Activated CD8-positive, alpha-beta memory T cell treated with anti-CD3 and anti-CD28 coated beads, Interleukin-2, amount 50 U/mL, for 48 hours (primary cell): ENCODE results near the gene NDUFAB1.
A peak's percentile ranks its signal among the peaks of the same experiment; 100 is the strongest.
"Not testable (repeated sequence)": the region's sequence is repeated elsewhere in the genome, so short reads cannot be mapped to it uniquely, and the experiment has no call there.

Experiments used
- DNase-seq: peaks from one replicate; pipeline ENCODE4 v3.0.0-alpha.2; 2020

NDUFAB1 gene

DNA sequence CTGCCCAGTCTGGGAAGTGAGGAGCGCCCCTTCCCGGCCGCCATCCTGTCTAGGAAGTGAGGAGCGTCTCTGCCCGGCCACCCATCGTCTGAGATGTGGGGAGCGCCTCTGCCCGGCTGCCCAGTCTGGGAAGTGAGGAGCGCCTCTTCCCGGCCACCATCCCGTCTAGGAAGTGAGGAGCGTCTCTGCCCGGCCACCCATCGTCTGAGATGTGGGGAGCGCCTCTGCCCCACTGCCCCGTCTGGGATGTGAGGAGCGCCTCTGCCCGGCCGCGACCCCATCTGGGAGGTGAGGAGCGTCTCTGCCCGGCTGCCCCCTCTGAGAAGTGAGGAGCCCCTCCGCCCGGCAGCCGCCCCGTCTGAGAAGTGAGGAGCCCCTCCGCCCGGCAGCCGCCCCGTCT lies 12.8 kb downstream of the NDUFAB1 start:
- DNase-seq, result not testable (repeated sequence)

DNA sequence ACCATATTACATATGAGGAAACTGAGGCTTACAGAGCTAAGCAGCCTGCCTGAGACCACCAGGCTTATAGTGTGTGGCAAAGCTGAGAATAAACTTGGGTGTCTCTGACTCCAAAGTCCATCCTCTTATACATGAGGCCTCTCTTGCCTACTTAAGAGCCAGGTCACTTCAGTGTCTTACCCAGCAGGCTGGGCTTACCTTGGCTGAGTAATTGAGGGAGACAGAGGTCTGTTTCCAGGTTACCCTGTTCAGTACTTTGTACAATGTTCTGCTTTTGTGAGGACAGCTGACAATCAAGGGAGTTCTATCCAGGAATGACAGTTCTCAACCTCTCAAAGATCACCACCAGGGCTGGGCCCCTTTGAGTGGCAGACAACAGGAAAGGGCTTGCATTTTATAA lies 14.4 kb downstream of the NDUFAB1 start:
- no peak for DNase-seq

DNA sequence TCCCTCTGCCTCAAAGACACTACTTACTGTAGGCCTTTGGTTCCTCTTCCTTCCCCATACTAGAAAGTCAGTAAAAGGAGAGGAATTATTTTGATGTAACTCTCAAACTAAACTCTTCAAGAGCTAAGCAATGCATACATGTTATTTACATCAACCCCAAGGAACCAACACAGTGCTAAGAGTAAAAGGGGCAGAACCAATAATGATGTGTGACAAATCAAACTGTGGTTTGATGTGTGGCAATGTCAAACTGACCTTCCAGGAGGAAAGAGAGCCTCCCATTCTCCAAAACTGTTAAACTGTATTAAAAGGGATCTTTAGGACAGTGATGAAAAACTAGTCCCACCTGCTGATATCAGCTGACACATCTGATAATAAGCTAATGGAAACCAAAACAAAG lies 15.7 kb downstream of the NDUFAB1 start:
- no peak for DNase-seq

DNA sequence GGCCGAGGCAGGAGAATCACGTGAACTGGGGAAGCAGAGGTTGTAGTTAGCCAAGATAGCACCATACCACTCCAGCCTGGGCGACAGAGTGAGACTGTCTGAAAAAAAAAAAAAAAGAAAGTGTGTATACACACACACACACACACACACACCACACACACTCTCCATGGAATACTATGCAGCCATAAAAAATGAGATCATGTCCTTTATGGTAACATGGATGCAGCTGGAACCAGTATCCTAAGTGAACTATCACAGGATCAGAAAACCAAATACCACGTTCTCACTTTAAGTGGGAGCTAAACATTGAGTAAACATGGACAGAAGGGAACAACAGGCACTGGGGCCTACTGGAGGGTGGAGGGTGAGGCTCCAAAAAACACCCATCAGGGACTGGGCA lies 16.7 kb downstream of the NDUFAB1 start:
- DNase-seq, result no peak

DNA sequence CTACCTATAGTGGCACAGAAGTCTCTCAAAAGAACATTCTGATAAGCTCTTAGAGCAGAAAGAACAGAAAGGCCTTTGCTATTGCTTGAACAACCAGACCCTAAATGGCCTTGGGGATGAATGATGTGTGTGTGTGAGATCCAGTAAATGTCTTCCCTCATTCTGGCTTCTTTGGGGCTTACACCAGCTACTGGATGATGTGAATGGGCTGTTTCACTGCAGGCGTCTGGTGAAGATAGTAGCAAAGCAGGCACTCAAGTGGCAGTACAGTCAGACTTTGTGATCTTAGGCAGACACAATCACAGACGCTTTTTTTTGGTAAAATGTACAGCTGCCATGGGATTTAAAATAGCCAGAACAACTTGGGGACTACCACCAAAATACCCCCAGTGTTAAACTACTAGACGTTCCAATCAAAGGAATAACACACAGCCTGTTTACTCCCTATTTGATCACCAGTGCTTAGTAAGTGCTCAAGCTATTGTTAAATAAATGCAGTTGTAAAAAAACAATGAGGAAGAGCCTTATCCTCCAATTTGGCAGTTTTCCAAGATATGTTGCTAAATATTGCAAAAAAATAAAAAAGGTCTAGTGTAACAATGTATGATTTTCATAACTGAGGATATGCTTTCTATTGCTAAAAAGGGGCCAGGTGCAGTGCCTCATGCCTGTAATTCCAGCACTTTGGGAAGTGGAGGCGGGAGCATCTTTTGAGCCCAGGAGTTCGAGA lies 17.9 kb downstream of the NDUFAB1 start:
- no peak for DNase-seq

DNA sequence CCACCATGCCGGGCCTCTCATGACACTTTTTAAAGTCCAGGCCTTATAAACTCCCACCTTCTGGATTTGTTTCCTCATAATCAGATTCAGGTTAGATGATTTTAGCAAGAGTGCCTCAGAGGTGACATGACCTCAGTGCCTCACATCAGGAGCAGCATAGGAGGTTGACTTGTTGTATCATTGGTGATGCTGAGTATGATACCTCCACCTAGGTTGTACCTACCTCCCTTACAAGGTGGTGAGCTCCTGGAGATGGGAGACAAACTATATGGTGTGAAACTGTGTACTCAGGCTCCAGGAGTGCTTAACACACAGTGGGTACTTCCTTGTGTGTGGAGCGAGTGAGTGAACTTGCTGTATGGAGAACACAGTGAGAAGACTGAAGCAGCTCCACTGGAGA lies 18.6 kb downstream of the NDUFAB1 start:
- no peak for DNase-seq

DNA sequence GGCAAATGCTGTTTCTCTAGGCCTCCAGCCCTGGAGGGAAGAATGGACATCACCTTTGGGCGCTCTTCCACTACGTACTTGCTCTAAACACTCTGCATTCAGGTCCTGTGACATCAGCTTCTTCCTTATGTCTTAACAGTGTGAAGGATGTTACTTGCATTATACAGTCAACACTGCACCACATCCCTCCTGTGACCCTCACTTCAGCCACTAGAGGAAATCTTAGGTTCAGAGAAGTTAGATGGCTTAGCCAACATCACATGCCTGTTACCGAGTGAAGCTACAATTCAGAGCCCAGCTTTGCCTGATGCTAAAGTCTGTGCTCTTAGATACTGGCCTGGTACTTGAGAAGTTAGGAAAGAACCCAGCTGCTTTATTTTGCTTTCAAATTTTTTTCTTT lies 20.3 kb downstream of the NDUFAB1 start:
- no peak for DNase-seq

DNA sequence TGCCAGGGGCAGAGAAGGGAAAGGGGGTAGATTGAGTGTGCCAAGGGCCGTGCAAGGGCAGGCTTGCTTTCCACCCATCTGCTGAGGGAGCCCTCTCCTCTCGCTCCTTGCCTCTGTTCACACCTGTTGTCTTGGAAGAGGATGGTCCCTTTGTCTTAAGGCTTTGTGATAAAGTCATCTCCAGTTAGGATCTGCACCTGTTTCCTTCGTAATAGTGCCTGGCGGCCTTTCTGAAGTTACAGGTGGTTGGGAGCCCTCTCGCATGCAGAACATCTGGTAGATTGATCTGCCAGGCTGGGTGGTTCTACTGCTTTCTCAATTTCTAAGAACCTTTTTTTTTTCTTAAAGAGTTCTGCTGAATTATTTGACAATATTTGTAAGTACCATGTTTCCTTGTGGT lies 22.3 kb downstream of the NDUFAB1 start:
- DNase-seq, result no peak

DNA sequence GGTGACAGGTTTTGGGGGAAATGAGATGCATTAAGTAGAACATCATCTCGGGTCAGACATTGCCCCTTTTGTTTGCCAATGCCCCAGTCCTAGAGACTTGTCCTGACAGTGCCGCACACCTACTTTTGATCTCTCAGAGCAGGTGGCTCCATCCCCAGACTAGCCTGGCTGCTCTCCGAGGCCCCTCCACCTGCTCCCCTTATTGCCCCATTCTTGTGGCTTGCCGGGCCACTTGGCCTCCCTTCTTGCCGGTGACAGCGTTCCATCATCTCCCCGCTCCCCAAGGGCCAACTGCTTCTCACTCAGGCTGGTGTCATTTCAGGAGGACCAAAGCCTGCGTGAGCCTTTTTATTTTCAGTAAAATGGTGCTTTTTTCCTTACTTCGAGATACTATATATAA lies 23.7 kb downstream of the NDUFAB1 start:
- no peak for DNase-seq

DNA sequence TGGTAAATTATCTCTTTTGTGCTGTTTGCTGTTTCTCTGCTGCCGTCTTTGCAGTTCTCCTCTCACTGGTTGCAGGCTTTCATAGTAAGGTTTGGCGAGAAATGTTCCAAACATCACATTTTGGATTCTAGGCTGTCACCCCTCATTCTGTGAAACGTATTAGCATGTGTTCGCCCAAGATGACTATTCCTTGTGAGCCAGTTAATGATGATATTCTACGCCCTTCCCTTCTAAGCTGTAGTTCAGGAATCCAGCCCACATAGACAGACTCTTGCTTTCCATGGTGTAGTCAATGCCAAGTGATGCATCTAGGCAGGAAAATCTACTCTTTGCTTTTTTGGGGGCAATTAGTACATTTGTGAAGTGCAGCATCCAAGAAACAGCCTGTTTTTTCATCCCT lies 24.2 kb downstream of the NDUFAB1 start:
- DNase-seq, result no peak

DNA sequence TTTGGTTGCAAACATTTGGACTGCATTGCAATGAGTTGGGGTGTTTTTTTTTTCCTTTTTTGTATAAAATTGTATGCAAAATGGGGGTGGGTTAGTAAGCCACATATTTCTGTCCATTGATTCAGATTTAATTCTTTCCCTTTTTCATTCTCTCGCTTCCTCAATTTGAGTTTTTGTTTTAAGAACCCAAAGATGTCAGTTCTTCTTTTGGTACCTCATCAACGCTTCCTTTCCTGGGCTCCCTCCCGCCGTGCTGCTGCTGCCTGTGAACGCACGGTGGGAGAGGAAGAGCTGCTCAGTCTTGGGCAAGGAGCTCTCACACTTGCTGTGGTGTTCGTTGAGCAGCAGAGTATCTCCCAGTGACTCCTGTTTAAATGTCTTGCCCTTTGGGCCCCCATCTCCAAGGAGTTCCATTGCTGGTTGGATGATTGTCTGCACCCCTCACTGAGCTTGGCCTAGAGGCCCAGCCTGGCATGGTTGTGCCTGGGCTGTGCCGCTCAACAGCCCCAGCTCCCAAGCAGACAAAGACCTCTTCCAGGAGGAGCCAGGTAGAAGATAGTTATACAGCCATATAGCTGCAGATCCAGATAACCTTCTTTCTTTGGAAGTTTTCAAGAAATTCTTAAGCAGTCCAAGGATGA lies 25.0 kb downstream of the NDUFAB1 start:
- no peak for DNase-seq

DNA sequence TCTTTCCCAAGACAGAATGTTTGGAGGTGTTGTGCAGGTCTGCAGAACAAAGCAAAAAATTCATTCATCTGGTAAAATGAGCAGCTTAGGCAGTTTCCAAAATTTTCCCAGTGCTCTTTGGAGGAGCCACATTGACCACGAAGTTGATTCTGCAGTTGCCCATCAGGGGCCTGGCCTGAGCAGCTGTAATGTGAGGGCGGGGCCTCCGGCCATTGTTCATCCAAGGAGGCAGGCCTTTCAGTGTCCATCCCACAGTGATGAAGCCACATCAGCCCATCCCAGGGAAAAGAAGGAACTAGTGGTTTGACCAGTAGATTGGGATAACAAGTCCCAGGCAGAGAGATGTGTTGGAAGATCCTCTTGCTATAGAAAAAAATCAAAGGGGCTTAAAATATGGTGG lies 28.5 kb downstream of the NDUFAB1 start:
- no peak for DNase-seq

DNA sequence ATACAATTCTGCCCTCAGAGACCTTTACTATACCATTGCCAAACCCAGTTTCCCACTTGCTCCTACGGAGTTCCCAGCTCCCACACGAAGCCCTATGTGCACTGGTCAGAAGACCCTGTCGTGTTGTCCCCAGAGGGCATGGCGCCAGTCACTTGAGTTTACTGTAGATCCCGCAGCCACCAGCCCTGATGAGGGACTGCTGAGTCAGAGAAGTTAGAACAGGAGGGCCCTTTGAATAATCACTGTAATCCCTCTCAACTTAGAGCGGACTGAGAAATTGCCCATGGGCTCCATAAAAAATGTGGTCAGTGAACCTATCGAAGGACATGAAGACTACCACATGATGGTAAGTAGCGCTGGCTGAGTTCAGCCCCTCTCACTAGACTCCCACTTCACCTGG lies 29.4 kb downstream of the NDUFAB1 start:
- no peak for DNase-seq

DNA sequence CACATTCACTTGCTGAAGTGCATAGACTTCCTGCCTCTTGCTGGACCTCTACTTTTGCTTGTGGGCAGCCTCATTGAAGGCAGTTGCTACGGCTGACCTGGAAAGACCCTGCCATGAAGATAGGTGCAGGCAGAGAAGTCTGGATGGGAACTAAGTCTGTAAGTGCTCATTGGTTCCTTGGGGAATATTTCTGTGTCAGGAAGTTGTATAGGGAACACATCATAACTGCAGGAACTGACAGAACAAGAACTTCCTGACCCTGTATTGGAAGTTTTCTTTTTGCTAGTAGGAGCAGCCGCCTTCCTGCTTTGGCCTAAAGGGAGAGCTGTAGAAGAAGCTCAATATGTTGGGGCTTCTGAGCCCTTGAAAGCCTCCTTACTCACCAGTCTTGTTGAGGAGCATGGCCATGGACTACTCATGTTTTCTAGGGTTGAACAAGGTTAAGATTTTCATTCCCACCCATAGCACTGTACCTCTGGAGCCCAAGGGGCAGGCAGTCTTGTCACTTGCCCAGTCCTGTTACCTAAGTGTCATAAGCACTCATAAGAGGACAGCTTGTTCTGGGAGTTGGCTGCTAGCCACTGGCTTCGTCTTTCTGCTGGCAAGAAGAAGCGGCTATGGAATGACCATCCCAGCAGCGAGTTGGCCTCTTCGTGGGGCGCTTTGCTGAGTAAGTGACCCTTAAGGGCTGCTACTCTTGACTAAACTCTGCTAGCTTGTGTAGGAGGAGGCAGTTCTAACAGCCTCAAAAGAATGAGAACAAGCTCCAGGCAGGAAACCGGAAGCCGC lies 31.3 kb downstream of the NDUFAB1 start:
- DNase-seq, result no peak

DNA sequence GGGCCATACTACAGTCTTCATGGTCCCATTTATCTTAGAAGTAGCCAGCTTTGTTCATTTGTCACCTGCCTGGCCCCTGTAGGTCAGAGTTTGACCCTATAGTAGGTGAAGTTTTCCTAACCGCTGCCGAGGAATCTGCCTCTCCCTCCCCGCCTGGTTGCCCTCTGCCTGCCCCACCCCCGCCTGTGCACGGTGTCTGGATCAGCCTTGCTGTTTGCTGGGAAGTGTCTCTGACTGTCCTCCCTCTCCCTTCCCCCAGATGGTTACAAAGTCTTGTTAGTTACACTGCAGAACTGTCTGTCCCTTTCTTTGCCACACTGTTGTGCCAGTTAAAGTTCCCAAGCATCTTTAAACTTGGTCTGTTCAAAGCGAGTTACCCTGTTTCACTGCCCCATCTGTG lies 32.9 kb downstream of the NDUFAB1 start:
- DNase-seq, result no peak

DNA sequence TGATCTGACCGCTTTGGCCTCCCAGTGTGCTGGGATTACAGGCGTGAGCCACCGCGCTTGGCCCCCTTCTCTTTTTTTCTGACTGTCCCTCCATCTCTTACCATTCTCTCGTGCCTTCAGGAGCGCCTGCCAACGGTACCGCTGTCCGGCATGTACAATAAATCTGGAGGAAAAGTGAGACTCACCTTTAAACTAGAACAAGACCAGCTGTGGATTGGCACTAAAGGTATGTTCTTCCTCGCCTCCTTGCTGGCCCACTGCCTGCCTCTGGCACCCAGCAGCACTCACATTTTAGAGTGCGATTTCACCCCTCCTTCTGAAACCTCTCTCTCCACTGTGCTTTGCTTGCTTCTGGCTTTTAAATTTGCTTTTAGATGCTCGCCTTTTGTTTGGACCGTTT lies 33.6 kb downstream of the NDUFAB1 start:
- no peak for DNase-seq

DNA sequence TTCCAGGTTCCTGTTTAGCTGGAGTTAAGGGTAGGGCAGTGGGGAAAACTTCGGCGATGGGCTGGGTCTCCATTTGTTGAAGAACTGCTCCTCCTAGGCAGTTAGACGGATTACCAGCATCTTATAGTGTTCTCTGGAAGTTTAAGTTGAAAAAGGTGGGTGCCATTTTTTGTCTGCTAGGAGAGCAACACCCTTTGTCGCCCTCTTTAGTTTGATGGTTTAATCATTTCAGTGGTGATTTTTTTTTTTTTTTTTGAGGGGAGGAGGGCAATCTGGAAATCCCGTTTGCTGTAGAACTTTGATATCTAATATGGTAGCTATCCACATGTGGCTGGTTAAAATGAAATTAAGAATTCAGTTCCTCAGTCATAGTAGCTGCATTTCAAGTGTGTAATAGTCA lies 34.5 kb downstream of the NDUFAB1 start:
- DNase-seq, result no peak

DNA sequence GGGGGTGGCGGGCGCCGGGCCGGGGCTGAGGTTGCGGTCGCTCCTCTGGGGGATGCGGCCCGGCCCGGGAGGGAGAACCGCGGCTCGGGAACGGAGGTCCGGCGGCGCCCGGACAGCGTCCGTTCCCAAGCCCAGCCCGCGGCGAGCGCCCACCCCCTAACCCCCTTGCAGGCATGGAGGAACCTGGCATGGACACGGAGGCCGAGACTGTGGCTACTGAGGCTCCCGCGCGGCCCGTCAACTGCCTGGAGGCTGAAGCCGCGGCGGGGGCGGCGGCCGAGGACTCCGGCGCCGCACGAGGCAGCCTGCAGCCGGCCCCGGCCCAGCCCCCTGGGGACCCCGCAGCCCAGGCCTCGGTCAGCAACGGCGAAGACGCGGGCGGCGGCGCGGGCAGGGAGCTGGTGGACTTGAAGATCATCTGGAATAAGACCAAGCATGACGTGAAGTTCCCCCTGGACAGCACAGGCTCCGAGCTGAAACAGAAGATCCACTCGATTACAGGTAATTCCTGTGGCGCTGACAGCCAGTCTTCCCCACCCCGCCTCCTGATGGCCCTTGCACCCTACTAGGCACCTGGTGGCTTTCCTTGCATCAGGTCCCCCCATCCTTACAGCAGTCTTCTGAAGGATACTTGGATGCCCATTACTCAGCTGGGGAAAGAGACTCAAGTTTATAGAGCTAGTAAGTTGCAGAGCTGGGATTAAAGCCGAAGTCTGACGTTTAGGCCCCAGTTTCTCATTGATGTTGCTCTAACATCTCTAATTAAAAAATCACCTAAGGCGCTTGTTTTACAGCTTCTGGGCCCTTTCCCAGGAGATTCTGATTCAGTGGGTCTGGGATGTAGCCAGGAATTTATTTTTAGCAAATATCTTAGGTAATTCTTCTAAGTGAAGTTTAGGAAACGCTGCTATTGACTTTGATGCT lies 38.1 kb downstream of the NDUFAB1 start:
- peak; percentile 69 for DNase-seq

DNA sequence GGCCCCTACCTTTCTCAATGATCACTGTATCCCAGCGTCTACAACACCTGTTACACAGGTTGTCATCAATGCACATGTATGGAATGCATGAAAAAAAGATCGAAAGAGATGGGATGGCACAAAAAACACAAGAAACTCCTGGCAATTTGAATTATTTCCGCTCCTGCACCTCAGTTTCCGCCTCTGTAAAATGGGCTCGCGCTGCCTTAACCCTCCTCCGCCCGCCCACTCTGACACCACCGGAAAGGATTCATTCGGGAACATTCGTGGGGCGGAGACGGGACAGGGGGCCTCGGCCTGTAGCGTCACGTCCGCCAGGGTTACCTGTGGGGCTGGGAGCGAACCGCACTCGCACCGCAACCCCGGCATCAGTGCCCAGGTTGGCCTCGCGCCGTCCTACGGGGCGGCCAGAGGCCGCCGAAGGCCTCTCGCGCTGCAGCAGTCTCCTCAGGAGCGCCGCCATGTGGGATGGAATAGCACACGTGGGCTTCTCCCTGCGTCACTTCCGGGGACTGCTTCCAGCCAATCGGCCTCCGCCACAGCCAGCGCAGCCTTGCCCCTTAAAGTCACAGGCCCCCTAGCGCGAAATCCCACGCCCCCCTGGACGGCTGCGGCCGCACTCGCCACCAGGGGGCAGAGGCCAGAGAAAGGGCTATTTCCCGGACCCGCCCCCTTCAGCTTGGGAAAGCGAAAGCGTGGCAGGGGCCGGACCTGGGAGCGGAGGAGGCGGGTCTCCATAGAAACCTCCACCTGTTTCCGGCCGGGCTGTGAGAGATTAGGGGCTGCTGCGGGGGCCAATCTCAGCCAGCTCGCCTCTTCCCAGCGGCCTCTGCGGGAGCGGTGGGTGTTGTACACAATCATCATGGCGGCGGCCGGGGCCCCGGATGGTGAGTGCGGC lies 39.0 kb downstream of the NDUFAB1 start, which contains the start of the genes EARS2 and UBFD1:
Gene EARS2, minus strand, starts transcription at position 470 of the 898 bp plus-strand sequence. Its CDS starts 7 bp downstream, at position 463.
Gene UBFD1, plus strand, starts transcription at position 847 of the 898 bp plus-strand sequence. Its CDS starts 16 bp downstream, at position 863.
- peak; percentile 99 for DNase-seq

DNA sequence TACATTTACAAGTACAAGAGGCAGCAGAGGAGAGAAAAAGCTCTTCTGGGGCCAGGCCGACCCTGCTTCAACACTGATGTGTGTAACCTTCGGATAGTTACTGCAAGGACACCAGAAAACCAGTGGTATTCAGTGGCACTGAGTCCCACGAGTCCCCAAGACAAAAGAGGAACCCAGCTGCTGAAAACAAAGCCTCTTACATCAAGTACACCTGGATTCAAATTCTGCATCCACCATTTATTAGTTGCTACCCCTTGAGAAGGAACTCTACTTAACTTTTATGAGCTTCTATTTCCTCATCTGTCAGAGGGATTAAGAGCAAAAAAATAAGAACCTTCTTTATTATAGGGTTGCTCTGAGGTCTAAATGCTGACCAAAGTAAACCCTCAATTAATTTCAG lies 41.6 kb downstream of the NDUFAB1 start:
- DNase-seq, result no peak

DNA sequence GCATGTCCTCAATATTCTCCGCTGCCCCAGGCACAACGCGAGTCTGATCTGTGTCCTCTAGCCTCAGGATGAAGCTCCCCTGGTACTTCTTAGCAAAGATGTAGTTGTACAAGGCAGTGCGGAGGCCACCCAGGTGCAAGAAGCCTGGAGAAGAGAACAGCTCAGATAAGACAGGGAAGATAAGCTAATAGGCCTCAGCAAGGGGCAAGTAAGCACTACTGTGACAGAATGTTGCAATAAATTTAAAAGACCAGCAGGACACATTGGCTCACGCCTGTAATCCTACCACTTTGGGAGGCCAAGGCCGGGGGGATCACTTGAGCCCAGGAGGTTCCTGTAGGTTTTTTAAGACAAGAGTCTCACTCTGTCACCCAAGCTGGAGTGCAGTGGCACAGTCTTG lies 44.0 kb downstream of the NDUFAB1 start:
- DNase-seq, result no peak

DNA sequence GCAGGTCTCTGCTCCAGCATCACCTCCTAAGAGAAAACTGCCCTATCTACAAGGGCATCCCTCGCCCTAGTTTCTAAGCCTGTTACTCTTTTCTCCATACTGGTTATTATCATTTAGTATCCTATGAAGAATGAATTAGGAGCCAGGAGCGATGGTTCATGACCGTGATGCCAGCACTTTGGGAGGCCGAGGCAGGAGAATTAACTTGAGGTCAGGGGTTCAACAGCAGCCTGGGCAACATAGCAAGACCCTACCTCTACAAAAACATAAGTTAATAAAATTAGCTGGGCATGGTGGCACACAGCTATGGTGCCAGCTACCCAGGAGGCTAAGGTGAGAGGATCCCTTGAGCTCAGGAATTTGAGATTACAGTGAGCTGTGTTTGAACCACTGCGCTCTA lies 46.2 kb downstream of the NDUFAB1 start:
- DNase-seq, result no peak
